Activated B cell treated with CpG ODN at 0.5 μM for 24 hours (primary cell): Measurements from ENCODE around the gene GALNT17. TPM values are rescaled to one million over a fixed set of nuclear protein-coding genes. Genes with fewer than 3 reads are reported as not detected.

Experiments used
- ATAC-seq: fragments of 200-7000 bp; cut with Tn5 transposase; one replicate; pipeline ENCODE4 v1.10.0; 2021; ENCODE audit warnings: low read depth, mild to moderate bottlenecking, moderate library complexity
- CTCF ChIA-PET: fragments of 350-600 bp; sonication (Branson Sonifier 250); formaldehyde crosslinking; loops from one replicate; lab custom pipeline; 2021; ENCODE audit warnings: antibody characterized with exemption; lab: Charles Lee
- POLR2A ChIA-PET: fragments of 350-600 bp; sonication (Branson Sonifier 250); formaldehyde crosslinking; loops from one replicate; lab custom pipeline; 2021; ENCODE audit warnings: antibody characterized with exemption; lab: Charles Lee
- DNase-seq: peaks from one replicate; pipeline ENCODE4 v3.0.0; 2022
- H3K27ac Mint-ChIP-seq: one replicate; pipeline ENCODE4 v1.8.0; 2020; ENCODE audit warnings: mixed read lengths
- H3K27me3 Mint-ChIP-seq: one replicate; pipeline ENCODE4 v1.8.0; 2021; ENCODE audit warnings: mixed read lengths
- H3K36me3 Mint-ChIP-seq: one replicate; pipeline ENCODE4 v1.8.0; 2021; ENCODE audit warnings: low read depth, mixed read lengths
- H3K4me1 Mint-ChIP-seq: one replicate; pipeline ENCODE4 v1.8.0; 2021; ENCODE audit warnings: mixed read lengths
- H3K4me3 Mint-ChIP-seq: one replicate; pipeline ENCODE4 v1.8.0; 2020; ENCODE audit warnings: mild to moderate bottlenecking, mixed read lengths
- H3K9me3 Mint-ChIP-seq: one replicate; pipeline ENCODE4 v1.8.0; 2020; ENCODE audit warnings: mixed read lengths
- intact Hi-C: fragments of 100-400 bp; cut with micrococcal nuclease; formaldehyde crosslinking; loops from one replicate; pipeline ENCODE4 v1.15.1; 2024
- total RNA-seq: library from RNA; stranded (reverse); gene quantifications from 2 replicates; pipeline ENCODE4 v1.2.3, GENCODE V29; 2022
- TF ChIP-seq, protein P1 (sequence below): fragments of 200-600 bp; IDR thresholded peaks from one replicate; pipeline ENCODE4 v1.8.0; 2022; ENCODE audit warnings: antibody characterized with exemption, mild to moderate bottlenecking

The GALNT17 gene
- total RNA-seq, 1 donor from 2014 or later = not detected

DNA sequence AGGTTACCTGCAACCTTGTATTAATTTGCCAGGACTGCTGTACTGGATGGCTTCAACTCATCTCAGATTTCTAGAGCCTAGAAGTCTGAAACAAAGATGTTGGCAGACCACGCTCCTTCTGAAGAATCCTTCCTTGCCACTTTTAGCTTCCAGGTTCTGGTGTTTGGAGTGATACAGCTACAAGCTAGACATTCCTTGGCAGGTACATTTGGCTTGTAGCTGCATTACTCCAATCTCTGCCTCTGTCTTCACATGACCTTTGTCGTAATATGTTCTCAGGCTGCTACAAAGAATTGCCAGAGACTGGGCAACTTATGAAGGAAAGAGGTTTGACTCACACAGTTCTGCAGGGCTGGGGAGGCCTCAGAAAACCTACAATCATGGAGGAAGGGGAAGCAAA is 146.3 kb downstream of the GALNT17 start:
- Mint-ChIP-seq H3K27ac (no peak overlapping the region), H3K27me3 (no peaks in the 10 kb centered on the region), H3K36me3 (no peaks in the 10 kb centered on the region), H3K9me3 (peaks cover 11% of the 10 kb centered on the region), H3K4me3 (no peak overlapping the region), H3K4me1 (no peaks in the 10 kb centered on the region)
- TF ChIP-seq, protein P1, sequence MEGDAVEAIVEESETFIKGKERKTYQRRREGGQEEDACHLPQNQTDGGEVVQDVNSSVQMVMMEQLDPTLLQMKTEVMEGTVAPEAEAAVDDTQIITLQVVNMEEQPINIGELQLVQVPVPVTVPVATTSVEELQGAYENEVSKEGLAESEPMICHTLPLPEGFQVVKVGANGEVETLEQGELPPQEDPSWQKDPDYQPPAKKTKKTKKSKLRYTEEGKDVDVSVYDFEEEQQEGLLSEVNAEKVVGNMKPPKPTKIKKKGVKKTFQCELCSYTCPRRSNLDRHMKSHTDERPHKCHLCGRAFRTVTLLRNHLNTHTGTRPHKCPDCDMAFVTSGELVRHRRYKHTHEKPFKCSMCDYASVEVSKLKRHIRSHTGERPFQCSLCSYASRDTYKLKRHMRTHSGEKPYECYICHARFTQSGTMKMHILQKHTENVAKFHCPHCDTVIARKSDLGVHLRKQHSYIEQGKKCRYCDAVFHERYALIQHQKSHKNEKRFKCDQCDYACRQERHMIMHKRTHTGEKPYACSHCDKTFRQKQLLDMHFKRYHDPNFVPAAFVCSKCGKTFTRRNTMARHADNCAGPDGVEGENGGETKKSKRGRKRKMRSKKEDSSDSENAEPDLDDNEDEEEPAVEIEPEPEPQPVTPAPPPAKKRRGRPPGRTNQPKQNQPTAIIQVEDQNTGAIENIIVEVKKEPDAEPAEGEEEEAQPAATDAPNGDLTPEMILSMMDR = no peak
- ChIA-PET CTCF (no interaction called here), POLR2A (no interaction called here)
- DNase-seq = no peak
- no peak for ATAC-seq
- intact Hi-C loops = no loop called here

GRCh38 chr7:71281261-71281660 is 149.3 kb downstream of the GALNT17 start:
- Mint-ChIP-seq H3K36me3 (no peaks in the 10 kb centered on the region), H3K4me1 (no peaks in the 10 kb centered on the region), H3K4me3 (no peak overlapping the region), H3K9me3 (peaks cover 12% of the 10 kb centered on the region), H3K27me3 (no peaks in the 10 kb centered on the region), H3K27ac (no peak overlapping the region)
- CTCF ChIA-PET = no interaction called here
- intact Hi-C loops = no loop called here
- POLR2A ChIA-PET = no interaction called here
- ATAC-seq (no peak), DNase-seq (no peak)
- TF ChIP-seq, protein P1 = no peak

DNA sequence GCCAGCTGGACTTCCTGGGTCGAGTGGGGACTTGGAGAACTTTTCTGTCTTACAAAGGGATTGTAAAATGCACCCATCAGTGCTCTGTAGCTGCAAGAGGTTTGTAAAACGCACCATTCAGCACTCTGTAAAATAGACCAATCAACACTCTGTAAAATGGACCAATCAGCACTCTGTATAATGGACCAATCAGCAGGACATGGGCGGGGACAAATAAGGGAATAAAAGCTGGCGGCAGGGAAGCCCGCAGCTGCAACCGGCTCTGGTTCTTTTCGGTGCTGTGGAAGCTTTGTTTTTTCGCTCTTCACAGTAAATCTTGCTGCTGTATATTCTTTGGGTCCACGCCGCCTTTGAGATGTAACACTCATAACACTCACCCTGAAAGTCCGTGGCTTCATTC is 151.9 kb downstream of the GALNT17 start:
- H3K4me1 Mint-ChIP-seq = no peaks in the 10 kb centered on the region
- H3K27ac Mint-ChIP-seq = no peak overlapping the region
- POLR2A ChIA-PET = no interaction called here
- DNase-seq (no peak), ATAC-seq (no peak)
- no peaks in the 10 kb centered on the region for H3K27me3 Mint-ChIP-seq
- H3K36me3 Mint-ChIP-seq = no peaks in the 10 kb centered on the region
- no peak overlapping the region for H3K4me3 Mint-ChIP-seq
- intact Hi-C loops = no loop called here
- CTCF ChIA-PET = no interaction called here
- TF ChIP-seq, protein P1 = no peak
- peaks cover 14% of the 10 kb centered on the region for H3K9me3 Mint-ChIP-seq

GRCh38 chr7:71285571-71286145 is 153.7 kb downstream of the GALNT17 start:
- no peaks in the 10 kb centered on the region for H3K36me3 Mint-ChIP-seq
- ATAC-seq (no peak), DNase-seq (no peak)
- no peak overlapping the region for H3K4me3 Mint-ChIP-seq
- H3K9me3 Mint-ChIP-seq = peaks cover 7% of the 10 kb centered on the region
- H3K27ac Mint-ChIP-seq = no peak overlapping the region
- POLR2A ChIA-PET = no interaction called here
- CTCF ChIA-PET = no interaction called here
- intact Hi-C loops = no loop called here
- H3K27me3 Mint-ChIP-seq = no peaks in the 10 kb centered on the region
- no peaks in the 10 kb centered on the region for H3K4me1 Mint-ChIP-seq
- TF ChIP-seq, protein P1 = no peak

GRCh38 chr7:71286336-71286735 is 154.4 kb downstream of the GALNT17 start:
- Mint-ChIP-seq H3K27ac (no peak overlapping the region), H3K27me3 (no peaks in the 10 kb centered on the region), H3K4me3 (no peak overlapping the region), H3K9me3 (peaks cover 7% of the 10 kb centered on the region), H3K4me1 (no peaks in the 10 kb centered on the region), H3K36me3 (no peaks in the 10 kb centered on the region)
- ChIA-PET POLR2A (no interaction called here), CTCF (no interaction called here)
- TF ChIP-seq, protein P1 = no peak
- ATAC-seq (no peak), DNase-seq (no peak)
- intact Hi-C loops = no loop called here
